GM12891 (cell line): Measurements from ENCODE around the gene WIF1.

Experiments used
- DNase-seq: peaks from one replicate; pipeline ENCODE4 v3.0.0; 2011; ENCODE audit warnings: low spot score; ENCODE audit not compliant: insufficient read length
- FAIRE-seq: peaks from 2 replicates; lab custom pipeline; 2011; peaks lifted over from hg19 to GRCh38; lab: Jason Lieb, UNC
- PAX5 ChIP-seq: IDR thresholded peaks from 2 replicates; pipeline ENCODE4 v1.6.1; 2011; ENCODE audit warnings: low read length, moderate library complexity, mild to moderate bottlenecking; ENCODE audit not compliant: insufficient read depth, severe bottlenecking
- POLR2A ChIP-seq: IDR thresholded peaks from 2 replicates; pipeline ENCODE4 v1.6.1; 2011; ENCODE audit warnings: low read depth, low read length, control low read depth
- POLR2AphosphoS5 ChIP-seq: IDR thresholded peaks from 2 replicates; pipeline ENCODE4 v1.6.1; 2011; ENCODE audit warnings: low read depth, low read length, control low read depth
- POU2F2 ChIP-seq: IDR thresholded peaks from 2 replicates; pipeline ENCODE4 v1.6.1; 2011; ENCODE audit warnings: low read depth, mild to moderate bottlenecking, control low read depth, low read length, moderate library complexity
- SPI1 ChIP-seq: IDR thresholded peaks from 2 replicates; pipeline ENCODE4 v1.6.1; 2011; ENCODE audit warnings: low read depth, low read length, control low read depth
- TAF1 ChIP-seq: IDR thresholded peaks from 2 replicates; pipeline ENCODE4 v1.6.1; 2011; ENCODE audit warnings: low read depth, low read length, control low read depth

WIF1 gene

GRCh38 chr12:65004270-65004669 is 116.8 kb downstream of the WIF1 start:
- FAIRE-seq (no peak), DNase-seq (no peak)
- TF ChIP-seq POU2F2 (no peak), TAF1 (no peak), POLR2A (no peak), PAX5 (no peak), SPI1 (no peak), POLR2AphosphoS5 (no peak)
